ENCODE results near the gene PDK2.

Gene PDK2

GRCh38 chr17:50079334-50080095 is 15.6 kb upstream of the PDK2 start:
- DNase-seq (ENCODE audit: low read depth) = no peak

DNA sequence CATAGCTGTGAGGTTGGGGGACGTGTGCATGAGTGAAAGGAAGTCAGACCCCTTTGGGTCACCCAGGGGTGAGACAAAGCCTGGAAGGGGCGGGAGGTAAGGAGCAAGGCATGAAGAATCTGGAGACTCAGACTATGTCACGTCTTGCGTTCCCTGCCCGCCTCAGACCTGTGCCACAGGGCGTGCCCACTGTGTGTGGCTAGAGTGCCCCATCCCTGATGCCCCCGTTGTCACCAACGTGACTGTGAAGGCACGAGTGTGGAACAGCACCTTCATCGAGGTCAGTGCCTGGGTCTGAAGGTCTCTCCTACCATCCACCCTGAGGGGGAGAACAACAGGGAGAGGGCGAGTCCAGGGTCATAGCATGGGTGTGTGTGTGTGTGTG is 15.1 kb upstream of the PDK2 start:
- no peak for DNase-seq (ENCODE audit: low read depth)

DNA sequence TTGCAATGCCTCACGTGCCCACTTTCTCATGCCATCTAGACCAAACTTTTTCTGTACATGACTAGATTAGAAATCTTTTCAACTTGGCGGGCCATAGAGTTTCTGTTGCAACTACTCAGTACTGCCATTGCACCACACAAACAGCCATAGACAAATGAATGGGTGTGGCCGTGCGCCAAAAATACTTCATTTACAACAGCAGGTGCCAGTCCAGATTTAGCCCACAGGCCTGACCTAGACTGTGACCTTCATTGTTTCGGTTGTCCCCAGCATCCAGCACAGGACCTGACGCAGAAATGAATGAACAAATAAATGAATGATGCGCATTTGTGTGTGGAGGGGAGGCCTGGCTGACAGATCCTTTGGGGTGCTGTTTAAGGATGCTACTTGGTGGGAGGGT is 14.3 kb upstream of the PDK2 start:
- no peak for DNase-seq (ENCODE audit: low read depth)

- no peak for DNase-seq (ENCODE audit: low read depth)
These were observed 13.4 kb upstream of the PDK2 start for GRCh38 chr17:50081757-50082156.

DNA sequence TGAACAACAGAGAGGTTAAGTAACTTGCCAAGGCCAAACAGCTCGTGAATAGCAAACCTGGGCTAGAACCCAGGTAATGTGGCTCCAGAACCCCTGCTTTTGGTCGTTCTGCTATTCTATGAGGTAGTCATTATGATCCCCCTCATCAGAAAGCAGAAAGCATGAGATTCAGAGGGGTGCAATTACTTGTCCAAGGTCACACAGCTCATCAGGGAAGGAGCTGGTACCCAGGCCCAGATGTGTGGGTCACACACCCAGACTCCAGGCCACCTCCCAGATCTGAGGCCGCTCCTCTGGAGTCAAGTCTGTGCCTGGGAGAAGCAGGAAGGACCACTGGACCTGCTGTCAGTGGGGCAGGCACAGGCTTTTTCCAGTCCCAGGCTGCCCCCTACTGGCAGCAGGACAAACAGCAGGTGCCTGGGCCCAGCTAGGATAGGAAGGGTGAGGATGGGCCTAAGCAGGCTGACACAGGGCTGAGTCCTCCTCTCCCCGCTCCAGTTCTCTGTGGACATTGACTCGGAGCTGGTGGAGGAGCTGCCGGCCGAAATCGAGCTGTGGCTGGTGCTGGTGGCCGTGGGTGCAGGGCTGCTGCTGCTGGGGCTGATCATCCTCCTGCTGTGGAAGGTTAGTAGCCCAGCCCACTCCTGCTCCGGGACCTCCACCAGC is 7.8 kb upstream of the PDK2 start:
- peak; percentile 49 for DNase-seq (ENCODE audit: low read depth)

DNA sequence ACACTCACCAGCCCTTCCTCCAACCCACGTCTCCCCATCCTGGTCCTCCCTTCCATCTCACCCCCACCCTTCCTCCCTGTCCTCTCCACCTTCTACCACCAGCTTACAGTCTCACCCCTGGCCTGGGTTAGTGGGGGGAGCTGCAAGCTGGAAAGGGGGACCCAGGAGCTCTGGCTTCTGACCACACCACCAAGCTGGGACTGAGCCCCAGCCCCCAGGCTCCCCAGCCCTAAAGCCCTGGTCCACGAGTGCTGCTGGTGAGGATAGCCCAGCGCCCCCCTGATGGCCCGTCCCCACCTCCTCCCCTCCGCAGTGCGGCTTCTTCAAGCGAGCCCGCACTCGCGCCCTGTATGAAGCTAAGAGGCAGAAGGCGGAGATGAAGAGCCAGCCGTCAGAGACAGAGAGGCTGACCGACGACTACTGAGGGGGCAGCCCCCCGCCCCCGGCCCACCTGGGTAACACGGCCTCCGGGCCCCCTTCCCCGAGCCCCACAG is 7.2 kb upstream of the PDK2 start:
- DNase-seq (ENCODE audit: low read depth) = no peak

DNA sequence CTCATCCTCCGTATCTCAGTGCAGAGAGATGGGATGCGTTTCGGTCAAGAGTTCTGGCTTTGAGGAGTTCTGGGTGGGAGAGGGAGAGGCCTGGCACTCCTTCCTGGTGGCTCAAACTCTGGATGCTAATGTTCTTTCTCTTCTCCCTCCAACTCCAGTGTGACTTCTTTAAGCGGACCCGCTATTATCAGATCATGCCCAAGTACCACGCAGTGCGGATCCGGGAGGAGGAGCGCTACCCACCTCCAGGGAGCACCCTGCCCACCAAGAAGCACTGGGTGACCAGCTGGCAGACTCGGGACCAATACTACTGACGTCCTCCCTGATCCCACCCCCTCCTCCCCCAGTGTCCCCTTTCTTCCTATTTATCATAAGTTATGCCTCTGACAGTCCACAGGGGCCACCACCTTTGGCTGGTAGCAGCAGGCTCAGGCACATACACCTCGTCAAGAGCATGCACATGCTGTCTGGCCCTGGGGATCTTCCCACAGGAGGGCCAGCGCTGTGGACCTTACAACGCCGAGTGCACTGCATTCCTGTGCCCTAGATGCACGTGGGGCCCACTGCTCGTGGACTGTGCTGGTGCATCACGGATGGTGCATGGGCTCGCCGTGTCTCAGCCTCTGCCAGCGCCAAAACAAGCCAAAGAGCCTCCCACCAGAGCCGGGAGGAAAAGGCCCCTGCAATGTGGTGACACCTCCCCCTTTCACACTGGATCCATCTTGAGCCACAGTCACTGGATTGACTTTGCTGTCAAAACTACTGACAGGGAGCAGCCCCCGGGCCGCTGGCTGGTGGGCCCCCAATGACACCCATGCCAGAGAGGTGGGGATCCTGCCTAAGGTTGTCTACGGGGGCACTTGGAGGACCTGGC is 6.0 kb upstream of the PDK2 start:
- DNase-seq (ENCODE audit: low read depth) = no peak

DNA sequence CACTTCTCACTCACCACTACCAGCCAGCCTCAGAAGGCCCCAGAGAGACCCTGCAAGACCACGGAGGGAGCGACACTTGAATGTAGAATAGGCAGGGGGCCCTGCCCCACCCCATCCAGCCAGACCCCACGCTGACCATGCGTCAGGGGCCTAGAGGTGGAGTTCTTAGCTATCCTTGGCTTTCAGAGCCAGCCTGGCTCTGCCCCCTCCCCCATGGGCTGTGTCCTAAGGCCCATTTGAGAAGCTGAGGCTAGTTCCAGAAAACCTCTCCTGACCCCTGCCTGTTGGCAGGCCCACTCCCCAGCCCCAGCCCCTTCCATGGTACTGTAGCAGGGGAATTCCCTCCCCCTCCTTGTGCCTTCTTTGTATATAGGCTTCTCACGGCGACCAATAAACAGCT is 5.1 kb upstream of the PDK2 start:
- no peak for DNase-seq (ENCODE audit: low read depth)

GRCh38 chr17:50090971-50091917 is 3.9 kb upstream of the PDK2 start:
- DNase-seq (ENCODE audit: low read depth) = no peak

DNA sequence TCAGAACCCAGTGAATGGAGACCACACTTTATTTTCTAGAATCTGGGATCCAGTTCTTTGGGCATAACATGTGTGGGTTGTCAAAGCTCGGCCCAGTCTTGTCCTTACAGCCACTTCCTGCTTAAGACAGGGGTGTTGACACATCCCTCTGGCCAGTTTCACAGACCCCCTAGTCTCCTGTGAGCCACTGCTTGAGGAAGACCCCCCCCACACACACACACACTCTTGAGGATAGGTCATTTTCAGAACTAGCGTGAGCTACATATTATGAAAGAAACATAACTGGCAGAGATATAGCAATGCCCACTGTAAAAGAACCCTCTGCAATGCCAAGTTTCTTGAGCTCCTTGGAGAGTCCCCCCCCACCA is 3.2 kb upstream of the PDK2 start:
- DNase-seq (ENCODE audit: low read depth) = no peak

DNA sequence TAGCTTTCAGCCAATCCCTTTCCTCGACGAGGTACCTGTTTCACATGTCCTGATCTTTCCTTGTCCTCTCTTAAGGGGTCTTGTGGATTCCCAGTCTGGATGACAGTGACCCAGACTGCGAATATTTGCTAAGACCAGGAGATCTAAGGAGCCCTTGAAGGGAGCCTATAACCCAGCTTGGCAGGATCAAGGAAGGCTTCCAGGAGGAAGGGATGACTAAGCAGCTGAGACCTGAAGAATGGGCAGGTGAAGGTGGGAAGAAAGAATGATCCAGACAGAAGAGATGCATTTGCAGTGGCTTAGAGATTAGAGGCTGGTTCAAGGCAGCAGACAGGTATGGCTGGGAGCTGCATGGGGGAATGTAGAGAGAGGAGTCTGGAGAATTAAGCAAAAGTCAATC is 1.9 kb upstream of the PDK2 start:
- no peak for DNase-seq (ENCODE audit: low read depth)

DNA sequence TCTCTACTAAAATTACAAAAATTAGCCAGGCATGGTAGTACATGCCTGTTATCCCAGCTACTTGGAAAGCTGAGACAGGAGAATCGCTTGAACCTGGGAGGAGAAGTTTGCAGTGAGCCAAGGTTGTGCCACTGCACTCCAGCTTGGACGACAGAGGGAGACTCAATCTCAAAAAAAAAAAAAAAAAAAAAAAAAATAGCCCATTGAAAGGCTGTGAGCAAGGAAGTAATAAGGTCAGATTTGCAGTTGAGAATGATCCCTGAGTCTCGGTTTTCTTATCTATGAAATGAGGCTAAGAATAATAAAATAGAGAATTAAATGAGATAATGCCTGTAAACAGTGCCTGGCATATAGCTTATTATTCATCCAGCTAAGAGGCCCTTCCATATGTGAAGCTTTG is 1.3 kb upstream of the PDK2 start:
- no peak for DNase-seq (ENCODE audit: low read depth)

- peak; percentile 94 for DNase-seq (ENCODE audit: low read depth)
These were observed 853 bp upstream of the PDK2 start for GRCh38 chr17:50094243-50094752.

- DNase-seq (ENCODE audit: low read depth) = no peak
These were observed 481 bp downstream of the PDK2 start for GRCh38 chr17:50095626-50096037.

GRCh38 chr17:50096092-50096491 is 941 bp downstream of the PDK2 start:
- DNase-seq (ENCODE audit: low read depth) = no peak

- no peak for DNase-seq (ENCODE audit: low read depth)
These were observed 1.6 kb downstream of the PDK2 start for GRCh38 chr17:50096758-50097157.

DNA sequence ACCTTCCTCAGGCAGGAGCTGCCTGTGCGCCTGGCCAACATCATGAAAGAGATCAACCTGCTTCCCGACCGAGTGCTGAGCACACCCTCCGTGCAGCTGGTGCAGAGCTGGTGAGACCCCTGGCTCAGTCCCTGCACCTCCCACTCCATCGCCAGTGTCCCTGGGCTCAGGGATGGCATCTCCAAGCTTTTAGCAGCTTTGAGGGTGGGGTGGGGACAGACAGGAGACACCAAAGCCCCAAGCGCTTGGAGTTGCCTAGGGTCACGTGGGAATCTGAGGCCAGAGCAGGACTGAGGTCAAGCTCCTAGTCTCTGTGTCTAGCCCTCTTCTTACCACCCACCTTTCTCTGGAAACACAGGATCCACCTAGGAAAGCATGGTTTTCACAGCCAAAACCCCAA is 2.3 kb downstream of the PDK2 start:
- no peak for DNase-seq (ENCODE audit: low read depth)

DNA sequence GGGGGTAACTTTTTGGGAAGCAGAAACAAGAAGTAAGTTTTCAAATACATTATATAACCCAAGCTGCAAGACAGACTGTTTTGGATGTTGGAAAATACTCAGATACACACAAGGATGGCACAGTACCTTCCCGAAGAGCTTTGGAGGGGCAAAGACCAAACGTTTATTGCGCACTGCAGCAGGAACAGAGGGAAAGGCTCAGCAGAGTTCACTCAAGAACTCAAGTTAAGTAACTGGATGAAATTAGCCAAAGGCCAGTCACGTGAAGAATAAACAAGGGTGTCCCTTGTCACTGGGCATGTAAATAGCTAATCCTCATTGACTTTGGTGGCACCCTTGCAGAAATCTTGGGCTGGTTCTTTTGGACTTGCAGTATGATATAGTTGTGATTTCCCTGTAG is 2.8 kb downstream of the PDK2 start:
- no peak for DNase-seq (ENCODE audit: low read depth)

DNA sequence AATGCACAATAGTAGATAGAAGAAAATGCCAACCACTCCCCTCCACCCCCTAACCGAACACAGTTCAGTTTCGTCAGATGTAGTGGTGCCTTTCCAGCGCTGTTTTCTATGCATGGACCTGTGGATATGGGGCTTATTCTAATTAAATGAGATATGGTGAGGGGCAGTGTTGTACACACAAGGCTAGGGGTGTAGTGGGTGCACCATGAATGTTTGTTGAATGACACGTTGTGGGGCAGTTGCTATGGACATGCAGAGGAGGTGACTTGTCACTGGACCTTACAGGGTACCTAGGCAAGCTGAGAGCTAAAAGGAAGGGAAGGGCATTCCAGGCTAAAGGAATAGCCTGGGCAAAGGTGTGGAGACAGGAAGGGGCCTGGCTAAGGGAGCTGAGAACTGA is 3.4 kb downstream of the PDK2 start:
- DNase-seq (ENCODE audit: low read depth) = no peak

GRCh38 chr17:50099003-50099402 is 3.9 kb downstream of the PDK2 start:
- DNase-seq (ENCODE audit: low read depth) = no peak

GRCh38 chr17:50100480-50100883 is 5.3 kb downstream of the PDK2 start:
- DNase-seq (ENCODE audit: low read depth) = no peak

Measured in stimulated activated CD8-positive, alpha-beta memory T cell treated with anti-CD3 and anti-CD28 coated beads, Interleukin-15, amount 100 ng/mL, for 1 hour (primary cell).